Stimulated activated naive CD8-positive, alpha-beta T cell treated with anti-CD3 and anti-CD28 coated beads, Interleukin-15, Interleukin-2, amounts not matched to agents 100 ng/mL and 50 ng/mL, for 24 hours (primary cell): ENCODE data around the gene DLX2.
"Not testable (repeated sequence)": the region's sequence is repeated elsewhere in the genome, so short reads cannot be mapped to it uniquely, and the experiment has no call there.

ENCODE experiments used
- H3K27ac Mint-ChIP-seq: one replicate; pipeline ENCODE4 v1.8.0; 2021; ENCODE audit warnings: mild to moderate bottlenecking, mixed read lengths
- H3K27me3 Mint-ChIP-seq: one replicate; pipeline ENCODE4 v1.8.0; 2021; ENCODE audit warnings: mixed read lengths
- H3K36me3 Mint-ChIP-seq: one replicate; pipeline ENCODE4 v1.8.0; 2021; ENCODE audit warnings: low read depth, mixed read lengths
- H3K4me1 Mint-ChIP-seq: one replicate; pipeline ENCODE4 v1.8.0; 2021; ENCODE audit warnings: low read depth, mixed read lengths
- H3K4me3 Mint-ChIP-seq: one replicate; pipeline ENCODE4 v1.8.0; 2021; ENCODE audit warnings: mild to moderate bottlenecking, mixed read lengths
- H3K9me3 Mint-ChIP-seq: one replicate; pipeline ENCODE4 v1.8.0; 2021; ENCODE audit warnings: mixed read lengths

Gene DLX2

DNA sequence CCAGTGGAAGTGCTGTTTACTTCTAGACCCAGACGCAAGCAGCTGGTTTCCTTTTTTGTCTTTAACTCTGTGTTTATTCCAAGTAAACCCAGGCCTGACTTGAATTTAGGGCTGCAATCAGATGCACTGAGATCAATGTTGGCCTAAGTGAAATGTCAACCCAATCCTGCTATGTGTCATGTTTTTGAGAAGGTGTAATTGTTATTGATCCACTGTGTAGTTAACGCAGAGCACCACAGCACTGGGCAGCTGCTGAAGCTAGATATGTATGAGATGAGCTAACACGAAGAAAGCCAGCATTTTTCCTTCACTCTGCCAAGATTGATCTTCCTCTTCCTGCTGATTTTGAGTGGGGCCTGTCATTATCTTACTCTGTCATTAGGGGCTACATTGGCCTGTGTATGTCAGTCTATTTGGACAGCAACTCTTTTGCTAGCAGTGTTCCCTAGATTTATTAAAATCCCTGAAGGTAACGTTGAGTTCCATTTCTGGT lies 36.3 kb downstream of the DLX2 start:
- Mint-ChIP-seq H3K27ac (no peak overlapping the region), H3K9me3 (no peaks in the 10 kb centered on the region), H3K36me3 (peaks cover 26% of the 10 kb centered on the region), H3K4me3 (no peak overlapping the region), H3K4me1 (no peaks in the 10 kb centered on the region), H3K27me3 (peaks cover 8% of the 10 kb centered on the region)

- Mint-ChIP-seq H3K4me1 (no peaks in the 10 kb centered on the region), H3K27me3 (peaks cover 7% of the 10 kb centered on the region), H3K36me3 (peaks cover 26% of the 10 kb centered on the region), H3K4me3 (no peak overlapping the region), H3K27ac (no peak overlapping the region), H3K9me3 (no peaks in the 10 kb centered on the region)
These were observed 37.6 kb downstream of the DLX2 start for GRCh38 chr2:172065111-172065510.

DNA sequence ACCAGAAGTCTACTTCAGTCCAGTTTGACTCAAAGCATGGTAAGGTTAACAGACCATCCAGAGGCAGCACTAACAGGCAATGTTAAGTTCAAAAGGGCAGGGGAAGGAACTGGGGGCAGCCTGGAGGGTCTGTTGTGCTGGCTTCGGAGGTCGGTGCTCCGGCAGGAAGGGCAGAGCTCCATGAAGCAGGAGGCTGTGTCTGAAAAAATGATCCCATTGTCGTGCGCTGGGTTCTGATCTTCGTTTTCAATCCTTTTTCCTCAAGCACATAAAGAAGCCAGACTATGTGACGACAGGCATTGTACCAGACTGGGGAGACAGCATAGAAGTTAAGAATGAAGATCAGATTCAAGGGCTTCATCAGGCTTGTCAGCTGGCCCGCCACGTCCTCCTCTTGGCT lies 39.3 kb downstream of the DLX2 start:
- H3K36me3 Mint-ChIP-seq: peaks cover 26% of the 10 kb centered on the region
- H3K27ac Mint-ChIP-seq: no peak overlapping the region
- H3K4me1 Mint-ChIP-seq: no peaks in the 10 kb centered on the region
- no peaks in the 10 kb centered on the region for H3K27me3 Mint-ChIP-seq
- no peaks in the 10 kb centered on the region for H3K9me3 Mint-ChIP-seq
- no peak overlapping the region for H3K4me3 Mint-ChIP-seq

GRCh38 chr2:172062402-172063004 lies 40.2 kb downstream of the DLX2 start:
- no peak overlapping the region for H3K27ac Mint-ChIP-seq
- no peak overlapping the region for H3K4me3 Mint-ChIP-seq
- H3K9me3 Mint-ChIP-seq: no peaks in the 10 kb centered on the region
- H3K36me3 Mint-ChIP-seq: peaks cover 26% of the 10 kb centered on the region
- no peaks in the 10 kb centered on the region for H3K27me3 Mint-ChIP-seq
- no peaks in the 10 kb centered on the region for H3K4me1 Mint-ChIP-seq

GRCh38 chr2:172060118-172060517 lies 42.6 kb downstream of the DLX2 start:
- H3K4me3 Mint-ChIP-seq, H3K27me3 Mint-ChIP-seq, H3K9me3 Mint-ChIP-seq, H3K27ac Mint-ChIP-seq, H3K4me1 Mint-ChIP-seq: not testable (repeated sequence)
- peaks cover 16% of the 10 kb centered on the region for H3K36me3 Mint-ChIP-seq

- peaks cover 9% of the 10 kb centered on the region for H3K36me3 Mint-ChIP-seq
- H3K9me3 Mint-ChIP-seq: no peaks in the 10 kb centered on the region
- no peak overlapping the region for H3K4me3 Mint-ChIP-seq
- H3K27ac Mint-ChIP-seq: no peak overlapping the region
- no peaks in the 10 kb centered on the region for H3K27me3 Mint-ChIP-seq
- no peaks in the 10 kb centered on the region for H3K4me1 Mint-ChIP-seq
These were observed 44.0 kb downstream of the DLX2 start for GRCh38 chr2:172058660-172059059.

DNA sequence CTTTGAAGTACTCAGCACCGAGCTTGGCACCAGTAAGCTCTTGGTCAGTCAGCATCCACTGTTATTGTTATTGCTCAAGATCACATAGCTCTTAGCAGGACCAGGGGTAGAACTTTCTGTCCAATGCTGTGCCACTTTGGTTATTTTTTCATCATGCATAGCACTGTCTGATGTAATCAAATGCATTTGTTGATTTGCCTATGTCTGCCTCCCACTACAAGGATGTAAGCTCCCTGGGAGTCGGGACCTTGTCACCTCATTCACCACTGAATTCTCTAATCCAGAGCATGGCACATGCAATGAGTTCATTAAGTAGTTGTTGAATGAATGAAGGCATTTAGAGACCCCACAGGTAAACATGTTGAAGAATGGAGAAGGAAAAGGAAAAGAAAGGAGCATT lies 46.4 kb downstream of the DLX2 start:
- Mint-ChIP-seq H3K9me3 (no peaks in the 10 kb centered on the region), H3K27ac (no peak overlapping the region), H3K27me3 (no peaks in the 10 kb centered on the region), H3K36me3 (peaks cover 3% of the 10 kb centered on the region), H3K4me1 (no peaks in the 10 kb centered on the region), H3K4me3 (no peak overlapping the region)

- no peak overlapping the region for H3K4me3 Mint-ChIP-seq
- H3K9me3 Mint-ChIP-seq: no peaks in the 10 kb centered on the region
- H3K4me1 Mint-ChIP-seq: no peaks in the 10 kb centered on the region
- no peak overlapping the region for H3K27ac Mint-ChIP-seq
- H3K27me3 Mint-ChIP-seq: no peaks in the 10 kb centered on the region
- H3K36me3 Mint-ChIP-seq: peaks cover 3% of the 10 kb centered on the region
These were observed 49.2 kb downstream of the DLX2 start for GRCh38 chr2:172053486-172053885.

- Mint-ChIP-seq H3K27me3 (no peaks in the 10 kb centered on the region), H3K9me3 (no peaks in the 10 kb centered on the region), H3K36me3 (peaks cover 3% of the 10 kb centered on the region), H3K4me3 (no peak overlapping the region), H3K27ac (no peak overlapping the region), H3K4me1 (no peaks in the 10 kb centered on the region)
These were observed 50.4 kb downstream of the DLX2 start for GRCh38 chr2:172052000-172052983.

DNA sequence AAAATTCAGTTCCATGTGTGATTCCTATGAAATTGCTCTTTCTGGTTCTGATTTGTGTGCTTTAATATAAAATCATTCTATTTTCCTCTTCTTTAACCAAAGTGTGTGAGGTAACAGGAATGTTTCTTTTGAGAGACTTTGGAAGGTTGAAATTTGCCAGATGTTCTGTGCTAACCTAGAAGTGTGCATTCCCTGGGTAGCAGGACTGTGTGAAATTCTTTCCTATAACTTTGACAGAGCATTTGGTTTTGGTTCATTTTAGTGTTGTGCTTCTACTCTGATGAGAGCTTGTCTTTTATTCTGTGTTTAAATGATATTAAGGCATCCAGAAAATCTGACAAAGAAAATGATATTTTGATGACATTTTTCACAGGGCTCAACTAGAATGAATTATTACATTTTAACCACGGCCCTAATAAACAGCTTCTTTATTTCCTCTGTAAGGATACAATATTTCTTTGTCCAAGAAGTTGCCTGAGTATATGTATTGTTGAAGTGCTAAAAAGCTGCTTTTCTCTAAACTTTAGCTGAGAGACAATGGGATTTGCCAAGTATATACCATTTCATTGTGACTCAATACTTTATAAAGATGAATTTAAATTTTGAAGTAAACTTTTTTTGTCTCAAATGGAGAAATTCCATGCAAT lies 52.1 kb downstream of the DLX2 start:
- H3K27me3 Mint-ChIP-seq: no peaks in the 10 kb centered on the region
- H3K9me3 Mint-ChIP-seq: no peaks in the 10 kb centered on the region
- no peaks in the 10 kb centered on the region for H3K4me1 Mint-ChIP-seq
- H3K4me3 Mint-ChIP-seq: no peak overlapping the region
- H3K27ac Mint-ChIP-seq: no peak overlapping the region
- H3K36me3 Mint-ChIP-seq: peaks cover 3% of the 10 kb centered on the region

DNA sequence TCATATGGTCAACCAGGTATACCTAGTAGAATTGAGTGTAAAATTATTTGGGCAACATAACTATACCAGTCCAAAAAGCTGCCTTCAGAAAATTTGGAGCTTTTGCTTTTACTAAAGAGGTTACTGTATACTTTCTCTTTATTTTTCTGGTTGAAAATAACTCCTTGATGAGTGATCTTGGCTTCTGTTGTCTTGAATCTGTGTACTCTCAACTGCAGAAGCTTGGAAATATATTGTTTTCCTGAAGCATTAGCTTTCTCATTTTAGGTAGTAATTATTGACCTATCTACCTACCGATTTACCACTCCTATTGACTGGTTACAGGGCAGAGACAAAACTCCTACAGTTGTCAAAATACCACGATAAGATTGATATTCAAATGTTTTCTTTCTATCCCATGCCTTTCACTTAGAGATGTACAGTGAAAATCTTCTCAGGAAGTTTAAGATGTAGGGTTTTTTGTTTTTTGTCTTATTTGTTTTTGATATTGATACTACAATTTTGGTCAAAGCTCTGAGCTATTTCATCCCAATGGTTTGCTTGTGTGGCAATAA lies 53.1 kb downstream of the DLX2 start:
- Mint-ChIP-seq H3K27me3 (no peaks in the 10 kb centered on the region), H3K36me3 (peaks cover 3% of the 10 kb centered on the region), H3K4me3 (no peak overlapping the region), H3K27ac (no peak overlapping the region), H3K9me3 (no peaks in the 10 kb centered on the region), H3K4me1 (no peaks in the 10 kb centered on the region)
